A549 (cell line): ENCODE results near the gene ZDHHC18.

Experiments used
- CHD2 ChIP-seq: fragments of 150-350 bp; IDR thresholded peaks from 2 replicates; pipeline ENCODE4 v1.6.1; 2014; ENCODE audit warnings: low read length; ENCODE audit not compliant: partially characterized antibody
- CTCF ChIP-seq: fragments of >200 bp; sonication (Bioruptor Twin); formaldehyde crosslinking; IDR thresholded peaks from 3 replicates; pipeline ENCODE4 v1.5.1; 2016
- EHMT2 ChIP-seq: fragments of 200-600 bp; sonication (generic); IDR thresholded peaks from 2 replicates; pipeline ENCODE4 v1.6.1; 2016; ENCODE audit warnings: antibody characterized with exemption, low read depth, mild to moderate bottlenecking, moderate library complexity
- HOXA7 ChIP-seq: fragments of 250-450 bp; sonication (Bioruptor Pico); IDR thresholded peaks from 2 replicates; pipeline ENCODE4 v1.5.0; 2020; ENCODE audit warnings: mild to moderate bottlenecking, moderate library complexity
- JUN ChIP-seq, 2 experiments: fragments of >200 bp; sonication (Bioruptor Twin); formaldehyde crosslinking; IDR thresholded peaks; 2 replicates in 1 of 2; 3 replicates in 1 of 2; pipeline ENCODE4 v1.6.1; 2016 to 2017
- KDM1A ChIP-seq: fragments of 200-600 bp; sonication (generic); IDR thresholded peaks from 2 replicates; pipeline ENCODE4 v1.6.1; 2016; ENCODE audit warnings: low read depth, mild to moderate bottlenecking
- POLR2A ChIP-seq: IDR thresholded peaks from 2 replicates; pipeline ENCODE4 v1.6.1; 2012; ENCODE audit warnings: mild to moderate bottlenecking, low read length
- RAD21 ChIP-seq, 2 experiments: fragments of >200 bp in 1 of 2; sonication (Bioruptor Twin) in 1 of 2; formaldehyde crosslinking in 1 of 2; IDR thresholded peaks in 1 of 2; conservative IDR thresholded peaks in 1 of 2; 2 replicates in 1 of 2; 3 replicates in 1 of 2; pipeline ENCODE4 v1.6.1; 2012 to 2018; ENCODE audit warnings: inconsistent platforms in 1 of 2
- RNF2 ChIP-seq: fragments of 200-600 bp; sonication (generic); IDR thresholded peaks from 2 replicates; pipeline ENCODE4 v1.6.1; 2016; ENCODE audit warnings: low read depth, mild to moderate bottlenecking, antibody characterized with exemption, moderate library complexity, borderline replicate concordance
- SMC3 ChIP-seq: fragments of >200 bp; sonication (Bioruptor Twin); formaldehyde crosslinking; IDR thresholded peaks from 3 replicates; pipeline ENCODE4 v1.6.1; 2018; ENCODE audit warnings: inconsistent platforms

GRCh38 chr1:26861889-26862378 lies 35.4 kb downstream of the ZDHHC18 start:
- TF ChIP-seq RNF2 (no peak), CTCF (no peak), POLR2A (no peak), JUN (IDR thresholded peaks at IDR 0.05) (no peak), EHMT2 (no peak), SMC3 (no peak), KDM1A (no peak), RAD21 (conservative IDR thresholded peaks at IDR 0.05 in 1 of 2, IDR thresholded peaks at IDR 0.05 in 1 of 2) (no peak), CHD2 (no peak), HOXA7 (no peak)
